Ovary (tissue), 9 donors: Measurements from ENCODE around the gene HTRA3. TPM values are rescaled to one million over a fixed set of nuclear protein-coding genes. Genes with fewer than 3 reads are reported as not detected.

Source experiments
- DNase-seq, 5 donors: peaks; one replicate each; pipeline ENCODE4 v3.0.0-alpha.2; 2019 to 2020
- H3K27ac ChIP-seq, 2 donors: fragments of 200-600 bp; one replicate each; pipeline versions ENCODE4 v1.5.1 to v1.8.0; 2019 to 2022
- H3K27me3 ChIP-seq: fragments of 200-600 bp; one replicate; pipeline ENCODE4 v1.8.0; 2022
- H3K36me3 ChIP-seq: fragments of 200-600 bp; sonication (generic); one replicate; pipeline ENCODE4 v1.5.1; 2019
- H3K4me1 ChIP-seq: one replicate; pipeline ENCODE4 v1.8.1; 2013; ENCODE audit warnings: mild to moderate bottlenecking, moderate library complexity; ENCODE audit not compliant: insufficient read depth
- H3K4me3 ChIP-seq: fragments of 200-600 bp; sonication (generic); one replicate; pipeline ENCODE4 v1.5.1; 2017
- H3K9me3 ChIP-seq, 2 donors: fragments of 200-600 bp in 1 of 2; sonication (generic) in 1 of 2; one replicate each; pipeline versions ENCODE4 v1.5.1 to v1.8.1; 2013 to 2019; ENCODE audit warnings: mild to moderate bottlenecking in 1 of 2, moderate library complexity in 1 of 2
- EP300 ChIP-seq: sonication (generic); formaldehyde crosslinking; IDR thresholded peaks from one replicate; pipeline ENCODE4 v1.6.1; 2017; ENCODE audit warnings: antibody characterized with exemption
- POLR2A ChIP-seq: fragments of 450-650 bp; IDR thresholded peaks from one replicate; pipeline ENCODE4 v1.6.1; 2017; ENCODE audit warnings: antibody characterized with exemption, mild to moderate bottlenecking, moderate library complexity
- WGBS, 3 donors: extraction: QIAGEN DNeasy Blood & Tissue Kit in 1 of 3; methylation state at CpG; one replicate each; pipeline versions ENCODE4 v1.1.5 to v1.1.7; 2013 to 2017; 5-methylcytosine and 5-hydroxymethylcytosine counted together
- intact Hi-C, 4 donors: fragments of 100-400 bp; cut with DNase I; formaldehyde crosslinking; loops; one replicate each; pipeline versions ENCODE4 v1.11.0 to v1.15.1; 2022 to 2023
- polyA plus RNA-seq, 2 donors: library from polyadenylated mRNA; stranded (reverse); fragments of 200-250 nt in 1 of 2; fragments of 350-450 nt in 1 of 2; fragmentation: Illumina TruSeq in 1 of 2; extraction: RNeasy Lipid Tissue Mini Kit (QIAGEN cat#74804) in 1 of 2; gene quantifications; one replicate each; pipeline ENCODE4 v1.2.3, GENCODE V29; 2013 to 2014
- total RNA-seq, 7 donors: library from RNA; depleted of rRNA in 2 of 7; stranded (reverse); fragments of >200 nt in 2 of 7; fragmentation: NEBNext Ultra II Directional in 3 of 7; extraction: Animal tissue kit (Norgen Biotek cat#: 25700) in 3 of 7; gene quantifications; one replicate each; pipeline versions ENCODE4 v1.1.0 to v1.2.4, GENCODE V29; 2016 to 2023
- TF ChIP-seq, protein P1 (sequence below), 3 donors: fragments of 450-650 bp in 2 of 3; fragments of 200-600 bp in 1 of 3; IDR thresholded peaks; one replicate each; pipeline versions ENCODE4 v1.5.1 to v1.8.0; 2016 to 2022; ENCODE audit warnings: antibody characterized with exemption in 3 of 3, mild to moderate bottlenecking in 1 of 3
- donor health status: DM: no; HTN: no; CAD: no; lungs with moderate emphysema.
- donor health status: DM: no; HTN: no; CAD: no.
- donor health status: Bipolar disorder and iron deficiency.
- donor health status: DM: yes; HTN: yes; CAD: no.
- donor health status: DM: no; HTN: no; CAD: no.
- donor health status: DM: yes; HTN: yes; CAD: no.

HTRA3 gene
- total and polyA plus RNA-seq, 9 donors: 36.2 to 163 (median 64.7) TPM

DNA sequence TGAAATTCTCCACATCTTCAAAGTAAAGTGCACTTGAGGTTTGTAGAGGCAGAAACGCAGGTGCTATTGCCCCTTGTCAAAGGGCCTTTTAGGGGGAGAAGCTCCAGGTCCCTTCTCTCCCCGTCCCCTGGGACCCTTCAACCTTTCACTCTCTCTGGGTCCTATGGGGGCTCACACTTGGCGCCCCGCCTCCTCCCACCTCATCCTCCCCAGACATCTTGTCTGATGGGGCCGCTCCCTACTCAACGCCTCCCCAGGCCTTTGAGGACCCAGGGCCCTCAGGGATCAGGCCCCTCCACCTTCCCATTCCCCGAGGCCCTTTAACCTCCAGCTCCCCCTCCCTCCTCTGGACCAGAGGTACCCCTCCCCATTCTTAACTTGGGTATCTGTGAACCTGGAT, 1.3 kb upstream of the HTRA3 start:
- WGBS, 3 donors: 96 to 99% (median 97%) methylated on average over 7 of the region's 7 CpGs
- peak overlapping the region in 1 of 2 donors; percentile 41 for H3K27ac ChIP-seq
- H3K9me3 ChIP-seq: no peaks in the 10 kb centered on the region
- H3K36me3 ChIP-seq: no peaks in the 10 kb centered on the region
- intact Hi-C loops: loop anchor here in 1 of 4 donors (10.0 kb wide), 1 partner anchor 47 kb away; no protein-coding TSS in a partner anchor
- no peak overlapping the region for H3K4me3 ChIP-seq
- no peak for TF ChIP-seq EP300
- TF ChIP-seq, protein P1, sequence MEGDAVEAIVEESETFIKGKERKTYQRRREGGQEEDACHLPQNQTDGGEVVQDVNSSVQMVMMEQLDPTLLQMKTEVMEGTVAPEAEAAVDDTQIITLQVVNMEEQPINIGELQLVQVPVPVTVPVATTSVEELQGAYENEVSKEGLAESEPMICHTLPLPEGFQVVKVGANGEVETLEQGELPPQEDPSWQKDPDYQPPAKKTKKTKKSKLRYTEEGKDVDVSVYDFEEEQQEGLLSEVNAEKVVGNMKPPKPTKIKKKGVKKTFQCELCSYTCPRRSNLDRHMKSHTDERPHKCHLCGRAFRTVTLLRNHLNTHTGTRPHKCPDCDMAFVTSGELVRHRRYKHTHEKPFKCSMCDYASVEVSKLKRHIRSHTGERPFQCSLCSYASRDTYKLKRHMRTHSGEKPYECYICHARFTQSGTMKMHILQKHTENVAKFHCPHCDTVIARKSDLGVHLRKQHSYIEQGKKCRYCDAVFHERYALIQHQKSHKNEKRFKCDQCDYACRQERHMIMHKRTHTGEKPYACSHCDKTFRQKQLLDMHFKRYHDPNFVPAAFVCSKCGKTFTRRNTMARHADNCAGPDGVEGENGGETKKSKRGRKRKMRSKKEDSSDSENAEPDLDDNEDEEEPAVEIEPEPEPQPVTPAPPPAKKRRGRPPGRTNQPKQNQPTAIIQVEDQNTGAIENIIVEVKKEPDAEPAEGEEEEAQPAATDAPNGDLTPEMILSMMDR (IDR thresholded peaks at IDR 0.05): no peak
- TF ChIP-seq POLR2A: no peak
- H3K4me1 ChIP-seq: peaks cover 26% of the 10 kb centered on the region
- no peaks in the 10 kb centered on the region for H3K27me3 ChIP-seq
- peak in 2 of 5 donors; percentile 39 to 45 for DNase-seq

GRCh38 chr4:8268901-8269534, 536 bp upstream of the HTRA3 start:
- Histone ChIP-seq H3K27me3 (no peaks in the 10 kb centered on the region), H3K4me3 (peak overlapping the region; percentile 55), H3K4me1 (peaks cover 27% of the 10 kb centered on the region), H3K36me3 (no peaks in the 10 kb centered on the region), H3K9me3 (no peaks in the 10 kb centered on the region), H3K27ac (peak overlapping the region; percentile 25 to 72)
- intact Hi-C loops: loop anchor here in 1 of 4 donors (10.0 kb wide), 1 partner anchor 46 kb away; no protein-coding TSS in a partner anchor
- TF ChIP-seq POLR2A: no peak
- TF ChIP-seq, protein P1 (IDR thresholded peaks at IDR 0.05): no peak
- no peak for TF ChIP-seq EP300
- WGBS, 3 donors: 70 to 82% (median 76%) methylated on average over 24 to 25 of the region's 25 CpGs
- peak in 1 of 5 donors; percentile 35 for DNase-seq

- no peak for DNase-seq
- no peak for TF ChIP-seq POLR2A
- TF ChIP-seq EP300: no peak
- TF ChIP-seq, protein P1 (IDR thresholded peaks at IDR 0.05): no peak
- no peaks in the 10 kb centered on the region for H3K27me3 ChIP-seq
- peak overlapping the region; percentile 55 for H3K4me3 ChIP-seq
- 9 to 28% (median 11%) methylated on average over 11 of the region's 11 CpGs for WGBS, 3 donors
- no peaks in the 10 kb centered on the region for H3K36me3 ChIP-seq
- intact Hi-C loops: loop anchor here in 1 of 4 donors (10.0 kb wide), 2 partner anchors 74 to 134 kb away; no protein-coding TSS in a partner anchor
- peak overlapping the region; percentile 9 to 72 for H3K27ac ChIP-seq
- no peaks in the 10 kb centered on the region for H3K9me3 ChIP-seq
- peaks cover 37% of the 10 kb centered on the region for H3K4me1 ChIP-seq
Measured at GRCh38 chr4:8270418-8270771, 841 bp downstream of the HTRA3 start.

GRCh38 chr4:8270912-8271815, 1.6 kb downstream of the HTRA3 start:
- peak in 4 of 5 donors; percentile 25 to 51 (median 46) for DNase-seq
- Histone ChIP-seq H3K4me1 (peaks cover 45% of the 10 kb centered on the region), H3K36me3 (no peaks in the 10 kb centered on the region), H3K4me3 (peak overlapping the region; percentile 55), H3K27me3 (no peaks in the 10 kb centered on the region), H3K27ac (peak overlapping the region; percentile 9 to 72), H3K9me3 (no peaks in the 10 kb centered on the region)
- no peak for TF ChIP-seq POLR2A
- no peak for TF ChIP-seq EP300
- TF ChIP-seq, protein P1 (IDR thresholded peaks at IDR 0.05): no peak
- 39 to 57% (median 51%) methylated on average over 27 of the region's 27 CpGs for WGBS, 3 donors
- intact Hi-C loops: loop anchor here in 1 of 4 donors (10.0 kb wide), 2 partner anchors 74 to 134 kb away; no protein-coding TSS in a partner anchor
